Loucy (cell line): Measurements from ENCODE around the gene PRRC2C.
"Not testable (repeated sequence)": the region's sequence is repeated elsewhere in the genome, so short reads cannot be mapped to it uniquely, and the experiment has no call there.

Experiments used
- H2AFZ ChIP-seq: fragments of 200-600 bp; sonication (generic); 2 replicates; pipeline ENCODE4 v1.6.0; 2016; ENCODE audit warnings: antibody characterized with exemption, mild to moderate bottlenecking, low read length, moderate library complexity
- H3F3A ChIP-seq: fragments of 200-600 bp; 2 replicates; pipeline ENCODE4 v1.6.0; 2016; ENCODE audit warnings: antibody characterized with exemption, low read depth, mild to moderate bottlenecking
- H3K27me3 ChIP-seq: fragments of 200-600 bp; sonication (generic); 2 replicates; pipeline ENCODE4 v1.6.1; 2014; ENCODE audit warnings: low read length, mild to moderate bottlenecking; ENCODE audit not compliant: insufficient read depth, poor library complexity, severe bottlenecking
- H3K36me3 ChIP-seq: fragments of 200-600 bp; sonication (generic); 2 replicates; pipeline ENCODE4 v1.6.1; 2016; ENCODE audit warnings: low read length; ENCODE audit not compliant: insufficient read depth
- H3K4me1 ChIP-seq: fragments of 200-600 bp; sonication (generic); 2 replicates; pipeline ENCODE4 v1.5.1; 2014; ENCODE audit warnings: low read length, mild to moderate bottlenecking; ENCODE audit not compliant: insufficient read depth, poor library complexity, severe bottlenecking
- H3K4me2 ChIP-seq: fragments of 200-600 bp; sonication (generic); 2 replicates; pipeline ENCODE4 v1.6.0; 2014; ENCODE audit warnings: antibody characterized with exemption, low read length, low read depth, mild to moderate bottlenecking; ENCODE audit not compliant: poor library complexity, severe bottlenecking
- H3K4me3 ChIP-seq: fragments of 200-600 bp; sonication (generic); 2 replicates; pipeline ENCODE4 v1.5.1; 2014; ENCODE audit warnings: low read length, mild to moderate bottlenecking, mixed read lengths; ENCODE audit not compliant: poor library complexity, severe bottlenecking
- H3K79me2 ChIP-seq: fragments of 200-600 bp; sonication (generic); 2 replicates; pipeline ENCODE4 v1.6.1; 2014; ENCODE audit warnings: low read length; ENCODE audit not compliant: insufficient read depth
- H3K9ac ChIP-seq: fragments of 200-600 bp; sonication (generic); 2 replicates; pipeline ENCODE4 v1.6.0; 2014; ENCODE audit warnings: mild to moderate bottlenecking, low read depth, low read length, moderate library complexity; ENCODE audit not compliant: poor library complexity, severe bottlenecking
- H3K9me2 ChIP-seq: fragments of 200-600 bp; sonication (generic); replicated peaks from 2 replicates; pipeline ENCODE4 v1.6.1; 2016; ENCODE audit warnings: low read depth, low read length, mixed read lengths
- H3K9me3 ChIP-seq: fragments of 200-600 bp; sonication (generic); 2 replicates; pipeline ENCODE4 v1.6.1; 2014; ENCODE audit warnings: mild to moderate bottlenecking, antibody characterized with exemption, low read length, low read depth; ENCODE audit not compliant: insufficient read depth
- H4K20me1 ChIP-seq: fragments of 200-600 bp; sonication (generic); 2 replicates; pipeline ENCODE4 v1.6.0; 2014; ENCODE audit warnings: antibody characterized with exemption, low read length, mild to moderate bottlenecking; ENCODE audit not compliant: insufficient read depth, poor library complexity, severe bottlenecking
- CTCF ChIP-seq: fragments of 200-600 bp; sonication (generic); conservative IDR thresholded peaks from 2 replicates; pipeline ENCODE4 v1.5.1; 2014; ENCODE audit warnings: mild to moderate bottlenecking, antibody characterized with exemption, low read length
- EZH2phosphoT487 ChIP-seq: fragments of 200-600 bp; IDR thresholded peaks from 2 replicates; pipeline ENCODE4 v1.6.1; 2018; ENCODE audit warnings: antibody characterized with exemption, mild to moderate bottlenecking, moderate library complexity, borderline replicate concordance

Gene PRRC2C

GRCh38 chr1:171597203-171597602 is 111.9 kb downstream of the PRRC2C start:
- Histone ChIP-seq H3K9me2 (no peaks in the 10 kb centered on the region), H3K36me3 (peaks cover 12% of the 10 kb centered on the region; the same call in 1 of the 2 replicates), H4K20me1 (no peaks in the 10 kb centered on the region)

GRCh38 chr1:171600310-171600709 is 115.0 kb downstream of the PRRC2C start:
- H3K36me3 ChIP-seq, H3K79me2 ChIP-seq, H4K20me1 ChIP-seq, H3F3A ChIP-seq, H3K4me3 ChIP-seq, H3K9ac ChIP-seq, H3K4me1 ChIP-seq, H3K4me2 ChIP-seq, H3K9me3 ChIP-seq, H3K27me3 ChIP-seq, H2AFZ ChIP-seq, H3K9me2 ChIP-seq: not testable (repeated sequence)

More at GRCh38 chr1:171597203-171597602, 111.9 kb downstream of the PRRC2C start:
- no peaks in the 10 kb centered on the region for H3K9me3 ChIP-seq
- no peaks in the 10 kb centered on the region for H3K79me2 ChIP-seq
- no peak for TF ChIP-seq EZH2phosphoT487
- no peak overlapping the region for H3K9ac ChIP-seq
- no peak overlapping the region for H3K4me2 ChIP-seq
- H3K4me3 ChIP-seq = no peak overlapping the region
- no peaks in the 10 kb centered on the region for H3K4me1 ChIP-seq
- H2AFZ ChIP-seq = no peak overlapping the region
- H3F3A ChIP-seq = no peaks in the 10 kb centered on the region
- no peaks in the 10 kb centered on the region for H3K27me3 ChIP-seq

- Histone ChIP-seq H4K20me1 (no peaks in the 10 kb centered on the region), H3K36me3 (no peaks in the 10 kb centered on the region), H3K4me3 (no peak overlapping the region), H2AFZ (no peak overlapping the region), H3K79me2 (no peaks in the 10 kb centered on the region), H3K4me2 (no peak overlapping the region), H3K27me3 (no peaks in the 10 kb centered on the region), H3K4me1 (no peaks in the 10 kb centered on the region), H3K9me3 (no peaks in the 10 kb centered on the region), H3F3A (no peaks in the 10 kb centered on the region), H3K9me2 (no peaks in the 10 kb centered on the region), H3K9ac (no peak overlapping the region)
- TF ChIP-seq CTCF (no peak), EZH2phosphoT487 (no peak)
These were observed 115.5 kb downstream of the PRRC2C start for GRCh38 chr1:171600862-171601261.

- not testable (repeated sequence) for H3F3A ChIP-seq, H3K4me2 ChIP-seq, H3K36me3 ChIP-seq, H3K9me3 ChIP-seq, H3K4me3 ChIP-seq, H3K27me3 ChIP-seq, H3K9ac ChIP-seq, H3K9me2 ChIP-seq, H4K20me1 ChIP-seq, H3K79me2 ChIP-seq, H2AFZ ChIP-seq, H3K4me1 ChIP-seq
These were observed 117.7 kb downstream of the PRRC2C start for GRCh38 chr1:171603042-171603441.
